HG03064 (cell line): ENCODE results near the gene TMED4.

ENCODE experiments used
- ATAC-seq: cut with Tn5 transposase; IDR thresholded peaks from one replicate; pipeline ENCODE4 v1.9.1; 2021; ENCODE audit warnings: low read depth; ENCODE audit not compliant: unreplicated experiment

The TMED4 gene

GRCh38 chr7:44581879-44582603, at the start of gene TMED4:
TSS of gene TMED4 (minus strand) at chr7:44582231. CDS start at chr7:44582206, 25 bp downstream.
- ATAC-seq = peak; percentile 79

GRCh38 chr7:44631458-44632115, 49.6 kb upstream of the TMED4 start:
- ATAC-seq = no peak

- no peak for ATAC-seq
Measured at GRCh38 chr7:44630792-44631457, 48.9 kb upstream of the TMED4 start.

GRCh38 chr7:44629829-44630522, 47.9 kb upstream of the TMED4 start:
- no peak for ATAC-seq

- no peak for ATAC-seq
Measured at GRCh38 chr7:44626620-44627019, 44.6 kb upstream of the TMED4 start.

- ATAC-seq = no peak
Measured at GRCh38 chr7:44625526-44626471, 43.8 kb upstream of the TMED4 start.

GRCh38 chr7:44624318-44624717, 42.3 kb upstream of the TMED4 start:
- no peak for ATAC-seq

GRCh38 chr7:44622342-44623151, 40.5 kb upstream of the TMED4 start:
- peak; percentile 52 for ATAC-seq

- ATAC-seq = no peak
Measured at GRCh38 chr7:44621750-44622103, 39.7 kb upstream of the TMED4 start.

- no peak for ATAC-seq
Measured at GRCh38 chr7:44621034-44621749, 39.2 kb upstream of the TMED4 start.

GRCh38 chr7:44618753-44619152, 36.7 kb upstream of the TMED4 start:
- no peak for ATAC-seq

GRCh38 chr7:44618045-44618444, 36.0 kb upstream of the TMED4 start:
- ATAC-seq = no peak

- ATAC-seq = no peak
Measured at GRCh38 chr7:44617225-44617890, 35.3 kb upstream of the TMED4 start.

GRCh38 chr7:44616545-44616944, 34.5 kb upstream of the TMED4 start:
- no peak for ATAC-seq

GRCh38 chr7:44615793-44616192, 33.8 kb upstream of the TMED4 start:
- ATAC-seq = no peak

- no peak for ATAC-seq
Measured at GRCh38 chr7:44615149-44615611, 33.1 kb upstream of the TMED4 start.

GRCh38 chr7:44609829-44610228, 27.8 kb upstream of the TMED4 start:
- no peak for ATAC-seq
